SU-DHL-6 (cell line): ENCODE results near the gene MAP4K1.

Experiments used
- CTCF ChIP-seq: fragments of 200-600 bp; sonication (generic); IDR thresholded peaks from one replicate; pipeline ENCODE4 v1.5.1; 2017; ENCODE audit warnings: antibody characterized with exemption, mild to moderate bottlenecking, low read length, moderate library complexity; ENCODE audit not compliant: insufficient read depth, poor library complexity, severe bottlenecking
- EZH2phosphoT487 ChIP-seq: fragments of 200-600 bp; sonication (generic), shearing (Covaris generic); conservative IDR thresholded peaks from 2 replicates; pipeline ENCODE4 v1.6.1; 2018; ENCODE audit warnings: mild to moderate bottlenecking, antibody characterized with exemption, low read length, moderate library complexity, mixed read lengths

- TF ChIP-seq CTCF (no peak), EZH2phosphoT487 (no peak)
These were observed 37.7 kb downstream of the MAP4K1 start for GRCh38 chr19:38580080-38580479.
